HG03135 (cell line): ENCODE data around the gene MPZL1.

Experiments used
- ATAC-seq: cut with Tn5 transposase; IDR thresholded peaks from one replicate; pipeline ENCODE4 v1.9.1; 2021; ENCODE audit warnings: mild to moderate bottlenecking, moderate library complexity; ENCODE audit not compliant: unreplicated experiment

Gene MPZL1

GRCh38 chr1:167694691-167695090 lies 27.1 kb upstream of the MPZL1 start:
- ATAC-seq: no peak

GRCh38 chr1:167695147-167695546 lies 26.6 kb upstream of the MPZL1 start:
- no peak for ATAC-seq

GRCh38 chr1:167695756-167696561 lies 25.8 kb upstream of the MPZL1 start:
- ATAC-seq: no peak

GRCh38 chr1:167697667-167698141 lies 24.1 kb upstream of the MPZL1 start:
- ATAC-seq: no peak

GRCh38 chr1:167698313-167698712 lies 23.5 kb upstream of the MPZL1 start:
- no peak for ATAC-seq

- ATAC-seq: no peak
Measured at GRCh38 chr1:167701510-167701909, 20.3 kb upstream of the MPZL1 start.

GRCh38 chr1:167703557-167703956 lies 18.2 kb upstream of the MPZL1 start:
- no peak for ATAC-seq

- ATAC-seq: no peak
Measured at GRCh38 chr1:167704715-167705114, 17.1 kb upstream of the MPZL1 start.

GRCh38 chr1:167705250-167705649 lies 16.5 kb upstream of the MPZL1 start:
- ATAC-seq: no peak

GRCh38 chr1:167706363-167706762 lies 15.4 kb upstream of the MPZL1 start:
- ATAC-seq: no peak

- ATAC-seq: no peak
Measured at GRCh38 chr1:167706931-167707877, 14.6 kb upstream of the MPZL1 start.

GRCh38 chr1:167707942-167708341 lies 13.8 kb upstream of the MPZL1 start:
- ATAC-seq: no peak

- no peak for ATAC-seq
Measured at GRCh38 chr1:167708940-167709389, 12.8 kb upstream of the MPZL1 start.

GRCh38 chr1:167710836-167711235 lies 10.9 kb upstream of the MPZL1 start:
- no peak for ATAC-seq

GRCh38 chr1:167711797-167712196 lies 10.0 kb upstream of the MPZL1 start:
- ATAC-seq: no peak

- ATAC-seq: no peak
Measured at GRCh38 chr1:167713330-167714081, 8.3 kb upstream of the MPZL1 start.

- ATAC-seq: no peak
Measured at GRCh38 chr1:167714098-167714438, 7.7 kb upstream of the MPZL1 start.

GRCh38 chr1:167714439-167715156 lies 7.2 kb upstream of the MPZL1 start:
- ATAC-seq: peak; percentile 53

GRCh38 chr1:167715157-167715999 lies 6.4 kb upstream of the MPZL1 start:
- ATAC-seq: peak; percentile 50

- ATAC-seq: no peak
Measured at GRCh38 chr1:167716000-167716271, 5.8 kb upstream of the MPZL1 start.
